GM19328 (cell line): ENCODE data around the gene PDE4C.

ENCODE experiments used
- ATAC-seq: cut with Tn5 transposase; IDR thresholded peaks from one replicate; pipeline ENCODE4 v1.9.1; 2021; ENCODE audit warnings: mild to moderate bottlenecking, moderate library complexity; ENCODE audit not compliant: unreplicated experiment

The PDE4C gene

DNA sequence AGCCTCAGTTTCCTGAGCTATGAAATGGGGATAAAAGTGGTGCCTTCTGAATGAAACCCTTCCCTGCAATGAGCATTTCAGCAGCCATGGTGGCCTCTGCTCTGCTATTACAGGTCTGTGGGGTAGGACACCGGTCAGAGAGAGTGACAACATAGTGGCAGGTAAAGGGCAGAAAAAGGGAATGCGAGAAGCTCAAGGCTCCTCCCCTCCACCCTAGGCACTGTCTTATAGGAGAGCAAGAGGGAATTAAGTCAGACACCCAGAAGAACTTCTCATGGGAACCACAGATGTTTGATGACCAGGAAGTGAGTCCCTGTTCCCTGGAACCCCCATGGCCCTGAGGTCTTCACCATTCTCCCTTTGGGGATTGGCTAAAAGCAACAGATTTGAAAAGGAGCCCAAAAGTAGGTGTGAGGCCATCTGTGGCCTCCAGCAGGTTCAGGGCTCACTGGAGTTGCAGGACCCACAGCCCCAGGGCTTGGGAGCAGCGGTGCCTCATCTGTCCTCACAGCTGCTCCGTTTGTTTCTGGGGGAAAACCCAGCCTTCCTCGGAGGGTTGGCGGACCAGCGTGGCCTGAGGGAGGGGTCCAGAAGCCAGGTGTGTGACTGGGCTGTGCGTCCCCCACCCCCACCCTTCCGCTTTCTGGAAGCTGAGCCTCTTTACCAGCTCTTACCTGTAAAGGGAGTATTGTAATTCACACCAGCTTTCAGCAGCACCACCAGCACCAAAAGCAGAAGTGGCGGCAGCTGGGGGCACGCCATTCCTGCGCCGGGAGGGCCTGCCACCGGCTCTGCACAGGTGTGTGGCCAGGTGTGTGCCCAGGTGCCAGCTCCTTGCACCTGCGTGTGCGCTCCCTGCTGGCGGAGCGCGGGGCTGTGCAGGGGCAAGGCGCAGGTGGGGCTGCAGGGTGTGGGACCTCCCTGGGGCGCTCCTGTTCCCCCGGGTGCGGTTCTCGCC, 28.6 kb upstream of the PDE4C start:
- ATAC-seq: no peak

DNA sequence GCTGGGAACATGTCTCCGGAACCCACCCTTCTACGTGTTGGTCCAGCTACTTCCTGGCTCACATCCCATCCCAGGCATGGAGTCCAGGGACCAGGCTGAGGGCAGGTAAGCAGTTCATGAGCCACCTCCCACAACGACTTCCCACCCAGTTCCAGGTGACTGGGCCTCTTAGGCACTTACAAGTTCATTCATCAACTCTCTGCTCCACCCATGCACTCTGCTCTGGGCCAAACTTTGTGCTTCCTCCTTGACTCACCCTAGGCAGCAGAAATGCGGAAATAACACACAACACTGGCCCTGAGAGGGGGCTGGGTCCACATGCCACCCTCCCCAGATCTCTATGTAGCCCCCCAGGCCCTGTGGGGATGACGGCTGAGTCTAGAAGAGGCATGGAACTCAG, 27.5 kb upstream of the PDE4C start:
- ATAC-seq: no peak

DNA sequence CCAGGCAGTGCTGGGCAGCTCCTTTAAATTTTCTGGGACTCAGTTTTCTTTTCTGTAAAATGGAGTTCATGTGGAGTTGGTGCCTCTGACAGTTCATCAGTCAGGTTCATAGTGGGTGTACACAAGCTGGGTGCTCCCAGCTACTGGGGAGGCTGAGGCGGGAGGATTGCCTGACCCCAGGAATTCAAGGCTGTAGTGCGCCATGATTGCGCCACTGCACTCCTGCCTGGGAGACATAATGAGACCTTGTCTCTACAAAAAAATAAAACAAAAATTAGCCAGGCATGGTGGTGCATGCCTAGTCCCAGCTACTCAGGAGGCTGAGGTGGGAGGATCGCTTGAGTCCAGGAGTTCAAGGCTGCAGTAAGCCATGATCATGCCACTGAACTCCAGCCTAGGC, 26.9 kb upstream of the PDE4C start:
- ATAC-seq: no peak

DNA sequence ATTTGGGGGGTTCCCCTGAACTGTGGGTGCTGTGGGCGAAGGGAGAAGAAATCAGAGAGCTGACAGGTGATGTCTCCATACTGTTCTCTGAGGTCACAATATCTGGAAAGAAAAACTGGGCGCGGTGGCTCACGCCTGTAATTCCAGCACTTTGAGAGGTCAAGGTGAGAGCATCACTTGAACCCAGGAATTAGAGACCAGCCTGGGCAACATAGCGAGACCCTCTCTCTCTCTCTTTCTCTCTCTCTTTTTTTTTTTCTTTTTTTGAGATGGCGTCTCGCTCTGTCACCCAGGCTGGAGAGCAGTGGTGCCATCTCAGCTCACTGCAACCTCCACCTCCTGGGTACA, 26.1 kb upstream of the PDE4C start:
- no peak for ATAC-seq

DNA sequence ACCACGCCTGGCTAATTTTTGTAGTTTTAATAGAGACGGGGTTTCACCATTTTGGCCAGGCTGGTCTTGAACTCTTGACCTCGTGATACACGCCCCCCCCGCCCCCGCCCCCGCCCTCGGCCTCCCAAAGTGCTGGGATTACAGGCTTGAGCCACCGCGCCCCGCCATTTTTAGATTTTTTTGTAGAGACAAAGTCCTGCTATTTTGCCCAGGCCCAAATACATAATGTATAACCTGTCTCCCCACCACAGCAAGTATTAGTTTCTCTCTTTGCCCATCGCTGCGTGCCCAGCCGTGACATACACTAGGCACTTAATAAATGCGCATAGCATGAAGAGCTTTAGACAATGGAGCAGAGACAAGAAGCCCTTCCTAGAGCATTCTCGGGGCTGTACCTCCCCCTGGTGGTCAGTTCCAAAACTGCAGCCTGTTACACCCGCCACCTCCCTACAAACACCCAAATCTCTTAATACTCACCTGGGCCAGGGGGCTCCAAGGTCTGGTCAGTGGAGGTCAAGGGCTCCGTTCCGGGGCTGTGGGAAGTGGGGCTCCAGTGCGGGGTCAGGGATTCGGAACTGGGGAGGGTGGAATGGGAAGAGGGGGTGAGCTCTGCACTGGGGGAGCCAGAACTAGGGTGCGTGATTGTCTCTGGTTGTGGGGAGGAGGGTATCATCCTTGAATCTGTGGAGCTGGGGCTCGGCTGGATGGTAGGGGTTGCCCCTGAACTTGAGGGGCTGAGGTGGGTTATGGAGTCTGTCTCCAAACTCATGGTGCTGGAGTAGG, 25.5 kb upstream of the PDE4C start:
- ATAC-seq: no peak

DNA sequence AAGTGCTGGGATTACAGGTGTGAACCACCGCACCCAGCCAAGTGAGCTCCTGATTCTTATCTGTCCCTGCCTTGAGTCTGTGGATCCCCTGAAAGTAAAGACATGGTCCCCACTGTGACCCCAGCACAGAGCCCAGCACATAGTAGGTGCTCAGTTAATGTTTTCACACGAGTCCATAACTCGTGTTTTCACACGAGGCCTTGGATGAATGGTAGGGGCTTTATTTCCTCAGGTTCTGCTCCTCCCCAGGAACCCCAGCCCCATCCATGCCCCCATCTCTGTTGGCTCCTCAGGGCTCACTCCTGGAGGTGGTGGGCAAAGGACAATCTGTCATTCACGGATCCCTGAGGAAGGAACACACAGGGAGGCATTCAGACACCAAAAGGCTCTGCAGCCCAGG, 23.6 kb upstream of the PDE4C start:
- ATAC-seq: no peak

DNA sequence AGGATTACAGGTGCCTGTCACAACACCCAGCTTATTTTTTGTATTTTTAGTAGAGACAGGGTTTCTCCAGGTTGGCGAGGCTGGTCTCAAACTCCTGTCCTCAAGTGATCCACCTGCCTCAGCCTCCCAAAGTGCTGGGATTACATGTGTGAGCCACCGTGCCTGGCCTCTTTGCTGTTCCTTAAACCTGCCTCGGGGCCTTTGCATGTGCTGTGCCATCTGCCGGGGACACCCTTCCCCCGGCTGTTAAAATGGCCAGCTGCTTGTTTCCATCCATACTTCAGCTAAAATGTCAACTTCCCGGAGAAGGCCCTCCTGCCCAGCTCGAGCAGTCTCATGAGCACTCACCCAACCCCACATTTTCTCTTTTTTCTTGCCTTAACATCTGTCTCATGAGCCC, 19.1 kb upstream of the PDE4C start:
- no peak for ATAC-seq

DNA sequence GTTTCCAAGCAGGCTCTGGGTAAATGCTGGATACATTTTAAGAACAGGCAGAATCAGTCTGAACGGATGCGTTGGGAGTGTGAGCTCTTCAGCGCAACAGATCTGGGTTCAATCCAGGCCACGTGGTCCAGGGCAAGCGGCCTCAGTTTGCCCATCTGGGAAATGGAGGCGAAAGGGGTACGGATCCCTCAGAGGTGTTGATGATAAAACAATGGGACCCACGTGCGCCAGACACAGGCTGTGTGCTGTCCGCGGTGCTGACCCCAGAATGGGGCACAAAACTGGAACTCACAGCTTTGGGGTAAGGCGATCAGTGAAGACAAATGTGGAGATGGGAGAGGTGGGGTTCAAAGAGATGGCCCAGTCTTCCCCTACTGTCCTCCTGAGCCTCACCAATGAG, 13.1 kb upstream of the PDE4C start:
- no peak for ATAC-seq

DNA sequence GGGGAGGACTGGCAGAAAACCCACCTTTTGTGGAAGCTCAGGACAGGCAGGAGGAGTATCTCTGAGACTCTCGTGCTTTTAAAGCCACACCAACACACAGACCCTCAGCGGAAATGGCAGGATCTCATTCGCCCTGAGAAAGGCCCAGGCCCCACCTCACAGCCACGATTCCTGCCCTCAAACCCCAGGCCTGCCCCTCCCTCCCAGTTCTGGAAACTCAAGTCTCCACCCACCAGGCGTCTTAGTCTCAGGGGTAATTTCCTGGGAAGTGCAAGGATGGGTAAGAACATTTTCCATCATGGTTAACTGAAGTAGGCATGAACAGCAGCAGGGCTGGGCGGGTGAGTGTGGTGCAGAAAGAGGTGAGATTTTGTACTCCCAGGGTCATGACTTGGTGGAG, 8.0 kb upstream of the PDE4C start:
- ATAC-seq: no peak

DNA sequence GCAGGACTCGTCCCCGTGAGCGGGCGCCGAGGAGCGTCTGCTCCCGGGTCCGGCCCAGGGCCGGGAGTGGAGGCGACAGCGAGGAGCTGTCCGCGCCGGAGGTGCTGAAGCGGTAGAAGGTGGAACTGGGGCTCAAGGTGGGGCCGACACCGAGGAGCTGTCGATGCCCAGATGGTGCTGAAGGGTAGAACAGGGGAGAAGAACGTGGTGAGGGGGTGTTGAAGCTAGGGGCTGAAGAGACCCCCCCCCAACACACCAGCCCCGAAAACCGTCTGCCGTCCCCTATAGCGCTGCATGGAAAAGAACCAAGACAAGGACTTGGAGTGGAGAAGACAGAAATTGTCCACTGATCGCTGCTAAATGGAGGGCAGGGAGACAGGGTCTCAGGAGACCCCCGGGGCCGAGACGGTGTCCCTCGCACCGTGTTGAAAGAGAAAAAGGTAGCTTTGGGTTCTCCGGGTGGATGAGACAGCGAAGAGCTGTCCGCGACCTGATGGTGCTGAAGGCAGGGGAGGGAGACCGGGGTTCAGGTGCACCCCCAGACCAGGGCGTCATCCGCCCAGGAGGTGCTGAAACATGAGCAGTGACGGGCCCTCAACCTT, 7.1 kb upstream of the PDE4C start:
- no peak for ATAC-seq

DNA sequence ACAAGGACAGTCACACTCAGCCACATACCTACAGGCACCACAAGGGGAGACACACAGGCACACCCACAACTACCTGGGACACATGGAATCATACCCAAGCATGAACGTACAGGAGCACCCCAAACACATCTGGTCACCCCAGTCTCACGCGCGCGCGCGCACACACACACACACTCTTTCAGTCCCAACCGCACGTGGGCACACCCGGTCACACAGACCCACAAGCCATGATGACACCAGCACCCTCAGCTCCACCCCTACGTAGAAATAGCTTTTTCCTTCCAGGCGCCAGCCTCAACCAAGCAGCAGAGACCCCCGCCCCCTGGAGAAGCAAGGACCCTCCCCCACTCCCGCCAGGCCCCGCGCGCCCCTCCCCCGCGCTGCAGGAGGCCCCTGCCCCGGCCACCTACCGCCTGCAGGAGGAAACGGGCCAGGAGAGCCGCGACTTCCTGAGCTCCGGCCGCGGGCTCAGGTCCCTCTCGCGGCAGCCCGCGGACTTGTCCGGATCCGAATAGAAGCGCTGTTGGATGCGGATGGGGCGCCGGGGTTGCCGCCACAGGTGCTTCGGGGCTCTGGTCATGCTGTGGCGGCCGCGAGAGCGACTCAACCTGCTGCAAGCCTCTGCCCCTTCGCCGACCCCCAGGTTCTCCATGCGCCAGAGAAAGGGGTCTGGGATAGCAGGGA, 6.4 kb upstream of the PDE4C start:
- no peak for ATAC-seq

DNA sequence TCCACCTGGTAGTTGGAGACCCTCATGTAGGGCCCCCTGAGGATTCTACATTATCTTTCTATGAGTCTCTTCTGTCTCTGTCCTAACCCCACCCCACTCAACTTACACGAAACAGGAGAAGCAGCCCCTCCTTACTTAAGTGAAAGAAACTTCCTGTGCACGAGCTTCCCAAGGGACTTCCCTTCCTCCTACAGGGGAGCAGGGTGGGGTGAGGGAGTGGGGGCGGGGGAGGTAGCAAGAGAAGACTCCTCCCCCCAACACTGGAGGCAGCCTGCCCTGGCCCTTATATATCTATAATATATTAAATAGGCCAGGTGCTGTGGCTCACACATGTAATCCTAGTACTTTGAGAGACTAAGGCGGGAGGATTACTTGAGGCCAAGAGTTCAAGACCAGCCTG, 5.5 kb upstream of the PDE4C start:
- no peak for ATAC-seq

DNA sequence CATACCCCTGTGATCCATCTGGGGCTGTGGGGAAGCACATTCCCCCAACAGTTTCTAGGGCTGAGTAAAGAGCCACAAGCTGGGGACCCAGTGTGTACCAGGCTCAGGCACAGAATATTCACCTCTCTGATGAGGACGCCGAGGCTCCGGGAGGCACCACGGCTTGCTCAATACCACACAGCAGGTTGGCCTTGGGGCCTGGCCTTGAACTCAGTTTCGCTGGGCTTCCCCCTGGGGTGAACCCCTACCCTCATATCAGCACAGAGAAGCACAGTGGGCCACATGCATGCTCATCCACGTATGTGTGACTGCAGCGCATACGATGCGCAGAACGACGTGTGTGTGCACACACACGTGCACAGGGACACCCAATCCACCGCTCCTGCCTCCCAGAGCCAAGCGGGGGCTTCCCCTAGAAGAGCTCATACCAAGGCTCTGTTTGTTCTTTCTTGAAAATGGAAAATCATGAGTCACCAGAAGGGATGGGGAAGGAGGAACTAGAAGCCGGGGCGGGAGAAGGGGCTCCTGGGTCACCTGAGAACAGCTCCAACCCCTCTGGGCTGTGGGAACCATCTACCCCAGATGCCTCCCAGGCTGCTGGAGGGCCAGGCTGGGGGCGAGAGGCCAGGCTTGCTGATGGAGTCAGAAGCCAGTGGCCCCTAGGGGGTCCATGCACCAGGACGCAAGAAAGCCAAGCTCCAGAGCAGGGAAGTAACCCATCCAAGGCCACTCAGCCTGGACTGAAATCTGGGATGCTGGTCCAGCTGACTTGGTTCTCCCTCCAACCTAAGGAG, 4.9 kb upstream of the PDE4C start:
- ATAC-seq: no peak

DNA sequence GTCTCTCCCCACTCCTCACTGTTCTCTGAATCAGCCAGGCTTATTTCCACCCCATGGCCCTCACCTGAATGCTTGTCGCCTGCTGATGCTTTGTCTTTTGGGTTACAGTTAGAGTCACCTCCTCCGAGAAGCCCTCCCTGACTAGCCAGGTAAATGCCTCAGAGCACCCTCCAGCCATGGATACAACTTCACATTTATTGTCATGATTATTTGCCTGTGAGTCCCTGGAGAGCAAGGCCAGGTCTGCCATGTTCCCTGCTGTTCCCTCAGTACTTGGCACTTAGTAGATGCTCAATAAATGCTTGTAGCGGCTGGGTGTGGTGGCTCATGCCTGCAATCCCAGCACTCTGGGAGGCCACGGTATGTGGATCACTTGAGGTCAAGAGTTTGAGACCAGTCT, 3.7 kb upstream of the PDE4C start:
- no peak for ATAC-seq

DNA sequence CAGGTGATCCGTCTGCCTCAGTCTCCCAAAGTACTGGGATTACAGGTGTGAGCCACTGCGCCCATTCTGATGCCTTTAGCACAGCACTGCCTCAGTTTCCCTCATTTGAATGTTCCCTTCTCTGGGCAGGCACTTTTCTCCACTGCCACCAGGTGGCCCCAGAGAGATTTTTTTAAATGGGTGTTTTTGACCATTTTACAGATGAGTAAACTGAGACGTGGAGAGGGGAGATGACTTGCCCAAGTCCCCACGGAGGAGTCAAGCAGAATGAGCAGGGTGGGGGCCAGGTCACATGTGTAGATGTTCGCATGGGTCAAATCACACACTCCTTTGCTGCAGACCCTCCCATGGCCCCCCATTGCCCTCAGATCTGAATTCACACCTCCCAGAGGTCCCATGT, 3.2 kb upstream of the PDE4C start:
- no peak for ATAC-seq

DNA sequence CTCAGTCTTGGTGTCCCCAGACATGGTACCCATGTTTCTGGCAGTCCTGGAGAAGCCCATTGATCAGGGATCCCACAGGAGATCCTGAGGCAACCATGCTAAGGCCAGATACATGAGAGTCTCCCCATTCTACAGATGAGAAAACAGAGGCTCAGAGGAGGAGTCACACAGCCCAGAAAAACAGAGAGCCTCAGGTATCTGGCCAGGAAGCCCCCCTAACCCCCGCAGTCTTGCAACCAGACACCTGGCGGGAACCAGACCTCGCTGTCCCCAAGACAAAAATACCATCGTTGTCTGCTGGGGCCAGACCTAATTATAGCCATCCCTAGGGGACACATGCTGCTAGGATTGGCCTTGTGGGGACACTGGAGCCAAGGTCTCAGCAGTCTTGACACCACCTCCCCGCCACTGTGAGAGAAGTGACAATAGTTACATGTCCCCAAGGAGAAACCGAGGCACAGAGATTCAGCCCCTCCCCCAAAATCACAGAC, 1.6 kb upstream of the PDE4C start:
- no peak for ATAC-seq

DNA sequence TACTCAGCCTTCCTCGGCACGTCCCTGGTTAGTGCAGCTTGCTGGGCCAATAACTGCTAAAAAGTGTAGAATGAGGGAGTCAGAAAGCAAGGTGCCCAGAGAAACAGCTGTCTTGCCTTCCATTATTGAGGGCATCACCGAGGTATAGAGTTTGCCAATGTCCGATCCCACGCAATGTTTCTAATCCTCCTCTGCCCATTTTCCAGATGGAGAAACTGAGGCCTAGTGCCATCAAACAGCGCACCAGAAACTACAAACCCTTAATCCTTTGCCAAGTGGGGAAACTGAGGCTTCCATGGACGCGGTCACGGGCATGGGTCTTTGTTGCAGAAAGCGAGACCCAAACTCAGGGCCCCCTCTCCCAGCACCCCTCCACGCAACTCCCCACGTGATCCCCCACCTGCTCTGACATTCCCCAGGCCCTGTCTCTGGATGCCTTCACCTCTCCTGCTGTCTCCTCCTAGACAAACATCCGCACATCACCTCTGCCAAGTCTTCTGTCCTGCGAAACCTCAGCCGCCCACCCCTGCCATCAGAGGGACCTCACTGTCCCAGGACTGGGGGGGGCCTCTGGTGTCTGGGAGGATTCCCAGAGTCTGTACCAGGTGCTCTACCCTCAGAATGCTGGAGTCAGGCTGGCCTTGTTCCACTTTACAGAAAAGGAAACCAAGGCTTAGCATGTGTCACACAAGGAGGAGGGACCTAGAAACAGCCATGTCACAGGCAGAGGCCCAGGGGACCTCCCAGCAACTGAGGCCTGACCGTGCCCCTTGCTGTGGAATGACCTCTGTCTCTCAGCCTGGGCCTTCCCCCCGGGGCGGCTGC, 930 bp upstream of the PDE4C start:
- no peak for ATAC-seq

DNA sequence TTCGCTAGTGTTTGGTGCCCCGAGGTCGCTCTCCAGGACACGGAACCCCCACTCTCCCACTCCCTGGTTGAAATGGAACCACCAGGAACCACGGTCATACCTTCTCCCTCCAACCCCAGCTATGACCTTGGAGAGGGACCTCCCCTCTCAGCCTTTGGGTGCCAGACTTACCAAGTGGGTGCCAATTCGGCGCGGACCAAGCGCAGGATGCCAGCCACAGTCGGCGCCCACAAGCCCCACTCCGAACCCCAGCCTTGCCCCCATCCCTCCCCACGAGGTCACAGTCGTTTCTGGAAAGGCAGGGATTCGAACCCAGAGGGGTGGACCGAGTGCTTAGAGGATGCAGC, 910 bp downstream of the PDE4C start:
- ATAC-seq: no peak

DNA sequence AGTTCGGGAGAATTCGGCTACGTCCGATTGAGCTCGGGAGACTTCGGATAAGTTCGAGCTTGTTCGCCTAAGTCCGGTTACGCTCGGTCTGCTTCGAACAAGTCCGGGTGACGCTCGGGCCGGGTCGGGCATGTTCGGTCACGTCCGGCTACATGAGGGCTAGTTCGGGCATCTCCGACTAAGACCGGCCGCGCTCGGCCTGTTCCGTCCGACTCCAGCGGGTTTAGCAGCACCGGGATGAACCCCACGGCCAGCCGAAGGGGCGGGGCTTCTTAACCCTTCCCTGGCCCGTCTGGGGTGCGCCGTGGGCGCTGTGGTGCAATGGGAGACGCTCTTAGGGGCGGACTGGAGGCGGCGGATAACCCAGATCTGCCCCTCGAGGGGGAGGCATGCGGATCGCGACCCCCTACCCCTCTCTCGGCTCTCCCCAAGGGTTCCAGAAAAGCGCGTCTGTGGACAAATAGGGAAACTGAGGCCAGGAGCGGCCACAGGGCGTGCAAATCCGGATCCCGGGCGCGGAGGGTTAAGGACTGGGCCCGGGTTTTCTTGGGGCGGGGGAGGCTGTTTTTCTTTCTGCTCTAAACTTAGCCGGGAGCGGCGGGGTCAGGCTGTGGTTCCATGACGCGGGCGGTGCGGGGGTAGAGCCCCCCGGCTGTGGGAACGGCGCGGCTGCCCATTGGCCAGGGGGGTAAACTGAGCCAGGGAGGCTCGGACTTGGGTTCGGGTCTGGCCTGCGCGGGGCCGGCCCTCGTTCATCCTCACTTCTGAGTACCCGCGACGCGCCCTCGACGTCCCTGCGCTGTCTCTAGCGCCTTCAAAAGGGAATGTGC, 1.5 kb downstream of the PDE4C start:
- peak; percentile 88 for ATAC-seq
